IMR-90 (cell line): ENCODE results near the gene GARIN5A. TPM values are rescaled to one million over a fixed set of nuclear protein-coding genes. Genes with fewer than 3 reads are reported as not detected.

Experiments
- ATAC-seq: fragments of 200-7000 bp; cut with Tn5 transposase; 2 replicates; pipeline ENCODE4 v1.9.1; 2020; ENCODE audit warnings: low read depth, mild to moderate bottlenecking, moderate library complexity
- BruUV-seq: library from RNA; stranded (reverse); fragments of 400-500 nt; replicated peaks from 2 replicates; lab custom pipeline; 2021; lab: Mats Ljungman, UMichigan
- CTCF ChIA-PET: fragments of 300-600 bp; formaldehyde crosslinking; extraction: SDS; loops from one replicate; lab custom pipeline; 2021; ENCODE audit warnings: antibody characterized with exemption; lab: Yijun Ruan, JAX
- POLR2A ChIA-PET: fragments of 300-600 bp; sonication (Branson Sonifier 250); formaldehyde crosslinking; loops from one replicate; lab custom pipeline; 2022; ENCODE audit warnings: antibody characterized with exemption; ENCODE audit not compliant: unreplicated experiment; lab: Charles Lee
- DNase-seq: peaks from one replicate; pipeline ENCODE4 v3.0.0; 2013
- H2AFZ ChIP-seq: replicated peaks from 2 replicates; pipeline ENCODE3; 2013; ENCODE audit warnings: low read length, mild to moderate bottlenecking; ENCODE audit not compliant: poor library complexity
- H2AK5ac ChIP-seq: 2 replicates; pipeline ENCODE4 v1.6.1; 2013; ENCODE audit warnings: low read depth, low read length, inconsistent platforms
- H2AK9ac ChIP-seq: replicated peaks from 2 replicates; pipeline ENCODE3; 2013; ENCODE audit warnings: mild to moderate bottlenecking, low read depth, low read length, moderate library complexity; ENCODE audit not compliant: poor library complexity
- H2BK120ac ChIP-seq: 2 replicates; pipeline ENCODE4 v1.6.1; 2013; ENCODE audit warnings: low read depth, low read length, inconsistent platforms
- H2BK15ac ChIP-seq: 3 replicates; pipeline ENCODE4 v1.6.1; 2013; ENCODE audit warnings: low read depth, low read length, inconsistent platforms
- H2BK20ac ChIP-seq: 2 replicates; pipeline ENCODE4 v1.6.1; 2013; ENCODE audit warnings: low read depth, mild to moderate bottlenecking, inconsistent platforms, low read length, moderate library complexity
- H2BK5ac ChIP-seq: 2 replicates; pipeline ENCODE4 v1.6.1; 2013; ENCODE audit warnings: mild to moderate bottlenecking, low read depth, low read length, inconsistent platforms; ENCODE audit not compliant: poor library complexity, severe bottlenecking
- H3K14ac ChIP-seq: replicated peaks from 2 replicates; pipeline ENCODE4 v1.6.1; 2013; ENCODE audit warnings: low read depth, low read length, inconsistent platforms
- H3K18ac ChIP-seq: 2 replicates; pipeline ENCODE4 v1.6.1; 2013; ENCODE audit warnings: low read depth, low read length, control low read depth
- H3K23ac ChIP-seq: 2 replicates; pipeline ENCODE4 v1.6.1; 2013; ENCODE audit warnings: low read depth, low read length, inconsistent platforms
- H3K27ac ChIP-seq: 2 replicates; pipeline ENCODE4 v1.5.1; 2013; ENCODE audit warnings: mild to moderate bottlenecking, control low read depth, low read length; ENCODE audit not compliant: insufficient read depth
- H3K27me3 ChIP-seq: 2 replicates; pipeline ENCODE4 v1.6.1; 2013; ENCODE audit warnings: low read length; ENCODE audit not compliant: control insufficient read depth, insufficient read depth
- H3K36me3 ChIP-seq: 2 replicates; pipeline ENCODE4 v1.6.1; 2013; ENCODE audit warnings: low read length, mixed read lengths; ENCODE audit not compliant: control insufficient read depth, insufficient read depth
- H3K4ac ChIP-seq: 2 replicates; pipeline ENCODE4 v1.6.1; 2013; ENCODE audit warnings: low read depth, low read length, inconsistent platforms
- H3K4me1 ChIP-seq: 2 replicates; pipeline ENCODE4 v1.6.1; 2013; ENCODE audit warnings: low read length, mixed read lengths; ENCODE audit not compliant: control insufficient read depth, insufficient read depth
- H3K4me2 ChIP-seq: 2 replicates; pipeline ENCODE4 v1.6.1; 2013; ENCODE audit warnings: low read depth, mild to moderate bottlenecking, control low read depth, low read length, moderate library complexity
- H3K4me3 ChIP-seq: 2 replicates; pipeline ENCODE4 v1.5.1; 2013; ENCODE audit warnings: low read depth, mild to moderate bottlenecking, control low read depth, low read length, moderate library complexity; ENCODE audit not compliant: insufficient read depth
- H3K56ac ChIP-seq: 2 replicates; pipeline ENCODE4 v1.6.1; 2013; ENCODE audit warnings: low read length, inconsistent platforms; ENCODE audit not compliant: insufficient read depth; ENCODE audit errors: extremely low read depth
- H3K79me1 ChIP-seq, 2 experiments: 2 replicates each; pipeline ENCODE4 v1.6.1; 2013; ENCODE audit warnings: low read length in 2 of 2, inconsistent platforms in 1 of 2, low read depth in 1 of 2
- H3K9ac ChIP-seq: 2 replicates; pipeline ENCODE4 v1.6.1; 2013; ENCODE audit warnings: low read depth, low read length, control low read depth
- H3K9me1 ChIP-seq: 2 replicates; pipeline ENCODE4 v1.6.1; 2013; ENCODE audit warnings: low read length, inconsistent platforms; ENCODE audit not compliant: insufficient read depth
- H3K9me3 ChIP-seq: 2 replicates; pipeline ENCODE4 v1.6.1; 2013; ENCODE audit warnings: low read length; ENCODE audit not compliant: control insufficient read depth, insufficient read depth
- H4K20me1 ChIP-seq: 2 replicates; pipeline ENCODE4 v1.6.1; 2013; ENCODE audit warnings: low read length, inconsistent platforms; ENCODE audit not compliant: insufficient read depth
- H4K5ac ChIP-seq: 2 replicates; pipeline ENCODE4 v1.6.1; 2013; ENCODE audit warnings: mild to moderate bottlenecking, low read depth, low read length, control low read depth
- H4K8ac ChIP-seq, 2 experiments: 2 replicates each; pipeline ENCODE4 v1.6.1; 2013; ENCODE audit warnings: low read depth in 2 of 2, low read length in 2 of 2, control low read depth in 1 of 2, inconsistent platforms in 1 of 2
- H4K91ac ChIP-seq: 2 replicates; pipeline ENCODE4 v1.6.1; 2013; ENCODE audit warnings: low read depth, low read length, inconsistent platforms; ENCODE audit not compliant: insufficient read depth
- CEBPB ChIP-seq: IDR thresholded peaks from 2 replicates; pipeline ENCODE4 v1.6.1; 2012; ENCODE audit warnings: low read depth, low read length, improper control_type of control experiment
- FOS ChIP-seq: fragments of 150-350 bp; IDR thresholded peaks from 2 replicates; pipeline ENCODE4 v1.6.1; 2016; ENCODE audit warnings: low read depth, low read length
- MAFK ChIP-seq: IDR thresholded peaks from 2 replicates; pipeline ENCODE4 v1.6.1; 2012; ENCODE audit warnings: low read depth, low read length, improper control_type of control experiment
- MXI1 ChIP-seq: IDR thresholded peaks from 2 replicates; pipeline ENCODE4 v1.6.1; 2012; ENCODE audit warnings: low read depth, mild to moderate bottlenecking, low read length, moderate library complexity, borderline replicate concordance
- NFE2L2 ChIP-seq: fragments of 150-350 bp; IDR thresholded peaks from 2 replicates; pipeline ENCODE4 v1.6.1; 2016; ENCODE audit warnings: low read depth, mild to moderate bottlenecking, low read length
- POLR2A ChIP-seq: IDR thresholded peaks from 2 replicates; pipeline ENCODE4 v1.6.1; 2012; ENCODE audit warnings: mild to moderate bottlenecking, low read depth, low read length
- RAD21 ChIP-seq: IDR thresholded peaks from 2 replicates; pipeline ENCODE4 v1.6.1; 2012; ENCODE audit warnings: low read length, improper control_type of control experiment
- RCOR1 ChIP-seq: IDR thresholded peaks from 2 replicates; pipeline ENCODE4 v1.6.1; 2012; ENCODE audit warnings: mild to moderate bottlenecking, low read length, improper control_type of control experiment; ENCODE audit not compliant: insufficient replicate concordance
- RFX5 ChIP-seq: IDR thresholded peaks from 2 replicates; pipeline ENCODE4 v1.8.0; 2012; ENCODE audit warnings: low read depth, mild to moderate bottlenecking, low read length, moderate library complexity
- SMC3 ChIP-seq: fragments of 150-350 bp; IDR thresholded peaks from 2 replicates; pipeline ENCODE4 v1.6.1; 2016; ENCODE audit warnings: low read depth, mild to moderate bottlenecking, antibody characterized with exemption, low read length, moderate library complexity
- WGBS, 2 experiments: methylation state at CpG; one replicate each; pipeline versions ENCODE4 v1.1.5 to v1.1.7; 2013; ENCODE audit warnings: missing lambda C conversion rate in 2 of 2; ENCODE audit not compliant: insufficient read length in 1 of 2; ENCODE audit errors: extremely low coverage in 2 of 2; 5-methylcytosine and 5-hydroxymethylcytosine counted together
- dilution Hi-C: fragments of 300-500 bp; cut with HindIII; formaldehyde crosslinking; loops from one replicate; pipeline ENCODE4 v1.14.3; 2018; ENCODE audit warnings: low sequenced_read_pairs; ENCODE audit not compliant: unreplicated experiment
- in situ Hi-C: fragments of 300-500 bp; cut with MboI; formaldehyde crosslinking; loops from 3 replicates; pipeline ENCODE4 v1.14.3; 2019; ENCODE audit warnings: low sequenced_read_pairs, inconsistent platforms, mixed read lengths
- intact Hi-C: fragments of 100-400 bp; cut with micrococcal nuclease; formaldehyde crosslinking; loops from 2 replicates; pipeline ENCODE4 v1.10.0; 2022
- polyA plus RNA-seq, 3 experiments: library from polyadenylated mRNA; depleted of rRNA; stranded (reverse); fragments of >200 nt; gene quantifications; 2 replicates each; pipeline ENCODE4 v1.2.3, GENCODE V29; 2012; ENCODE audit warnings: low replicate concordance in 1 of 3
- total RNA-seq: library from RNA; depleted of rRNA; stranded (reverse); fragments of >200 nt; gene quantifications from 2 replicates; pipeline ENCODE4 v1.2.3, GENCODE V29; 2012
- TF ChIP-seq, protein P1 (sequence below): fragments of 150-350 bp; IDR thresholded peaks from 2 replicates; pipeline ENCODE4 v1.6.1; 2017; ENCODE audit warnings: mild to moderate bottlenecking, antibody characterized with exemption, low read length, low read depth
- TF ChIP-seq, protein P2 (sequence below): fragments of 150-350 bp; IDR thresholded peaks from 2 replicates; pipeline ENCODE4 v1.6.1; 2016; ENCODE audit warnings: low read depth, mild to moderate bottlenecking, low read length, moderate library complexity, borderline replicate concordance

Gene GARIN5A
- total and polyA plus RNA-seq, 2 of the 4 experiments (the other 2 are of a cell fraction) = 0.53 TPM; not detected in 1

DNA sequence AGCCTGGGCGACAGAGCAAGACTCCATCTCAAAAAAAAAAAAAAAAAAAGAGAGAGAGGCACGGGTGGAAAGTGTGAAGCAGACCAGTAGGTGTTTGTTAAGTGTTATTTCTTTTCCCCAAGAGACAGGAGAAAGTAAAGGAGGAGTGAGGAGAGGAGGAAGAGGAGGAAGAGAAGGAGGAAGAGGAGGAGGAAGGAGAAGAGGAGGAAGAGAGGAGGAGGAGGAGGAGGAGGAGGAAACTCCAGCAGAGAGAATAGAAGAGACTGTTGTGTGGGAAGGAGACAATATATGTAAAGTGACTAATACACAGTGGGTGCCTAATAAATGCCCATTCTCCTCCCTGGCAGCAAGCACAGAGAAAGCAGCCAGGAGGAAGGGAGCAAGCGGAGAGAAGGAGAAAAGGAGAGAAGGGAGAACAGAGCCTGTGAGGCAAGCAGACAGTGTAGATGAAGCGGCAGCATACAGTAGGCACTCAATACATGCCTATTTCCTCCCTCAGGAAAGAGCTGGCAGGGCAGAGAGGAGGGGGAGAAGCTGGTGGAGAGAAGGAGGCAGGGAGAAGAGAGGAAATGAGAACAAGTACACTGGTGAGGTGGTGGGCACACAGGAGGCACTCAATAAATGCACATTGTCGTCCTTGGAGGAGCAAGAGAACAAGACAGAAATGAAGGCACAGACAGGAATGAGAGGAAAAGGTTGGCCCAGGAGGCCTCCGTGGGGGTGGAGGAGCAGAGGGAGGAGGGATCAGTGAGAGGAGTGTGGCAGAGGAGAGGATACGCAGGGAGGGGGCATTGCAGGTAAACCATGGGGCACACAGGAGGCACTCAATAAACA lies 17.8 kb upstream of the GARIN5A start:
- H4K5ac ChIP-seq = no peak overlapping the region
- H2BK5ac ChIP-seq = no peak overlapping the region
- H3K4me3 ChIP-seq = no peak overlapping the region
- H3K4ac ChIP-seq = no peak overlapping the region
- H4K8ac ChIP-seq = no peak overlapping the region
- peaks cover 43% of the 10 kb centered on the region for H3K27me3 ChIP-seq
- no peak overlapping the region for H3K14ac ChIP-seq
- no peaks in the 10 kb centered on the region for H3K79me1 ChIP-seq
- intact Hi-C loops = no loop called here
- H2BK20ac ChIP-seq = no peak overlapping the region
- no peak overlapping the region for H3K9ac ChIP-seq
- TF ChIP-seq SMC3 (no peak), NFE2L2 (no peak), RAD21 (no peak), RCOR1 (no peak), MXI1 (no peak), FOS (no peak), POLR2A (no peak), RFX5 (no peak), MAFK (no peak), CEBPB (no peak)
- TF ChIP-seq, protein P1, sequence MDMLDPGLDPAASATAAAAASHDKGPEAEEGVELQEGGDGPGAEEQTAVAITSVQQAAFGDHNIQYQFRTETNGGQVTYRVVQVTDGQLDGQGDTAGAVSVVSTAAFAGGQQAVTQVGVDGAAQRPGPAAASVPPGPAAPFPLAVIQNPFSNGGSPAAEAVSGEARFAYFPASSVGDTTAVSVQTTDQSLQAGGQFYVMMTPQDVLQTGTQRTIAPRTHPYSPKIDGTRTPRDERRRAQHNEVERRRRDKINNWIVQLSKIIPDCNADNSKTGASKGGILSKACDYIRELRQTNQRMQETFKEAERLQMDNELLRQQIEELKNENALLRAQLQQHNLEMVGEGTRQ = no peak
- TF ChIP-seq, protein P2, sequence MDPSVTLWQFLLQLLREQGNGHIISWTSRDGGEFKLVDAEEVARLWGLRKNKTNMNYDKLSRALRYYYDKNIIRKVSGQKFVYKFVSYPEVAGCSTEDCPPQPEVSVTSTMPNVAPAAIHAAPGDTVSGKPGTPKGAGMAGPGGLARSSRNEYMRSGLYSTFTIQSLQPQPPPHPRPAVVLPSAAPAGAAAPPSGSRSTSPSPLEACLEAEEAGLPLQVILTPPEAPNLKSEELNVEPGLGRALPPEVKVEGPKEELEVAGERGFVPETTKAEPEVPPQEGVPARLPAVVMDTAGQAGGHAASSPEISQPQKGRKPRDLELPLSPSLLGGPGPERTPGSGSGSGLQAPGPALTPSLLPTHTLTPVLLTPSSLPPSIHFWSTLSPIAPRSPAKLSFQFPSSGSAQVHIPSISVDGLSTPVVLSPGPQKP = no peak
- no peak overlapping the region for H3K56ac ChIP-seq
- CTCF ChIA-PET = no interaction called here
- no peak overlapping the region for H3K18ac ChIP-seq
- H2BK120ac ChIP-seq = no peak overlapping the region
- no peak for DNase-seq
- peaks cover 6% of the 10 kb centered on the region; the same call in 1 of the 2 replicates for H3K9me3 ChIP-seq
- POLR2A ChIA-PET = no interaction called here
- H3K4me2 ChIP-seq = no peak overlapping the region
- in situ Hi-C loops = no loop called here
- no peaks in the 10 kb centered on the region for H3K4me1 ChIP-seq
- H3K23ac ChIP-seq = no peak overlapping the region
- no peaks in the 10 kb centered on the region for H3K9me1 ChIP-seq
- 50% methylated on average over 1 of the region's 7 CpGs; no CpG with 5 or more reads in 1 of the 2 experiments for WGBS, 2 experiments
- dilution Hi-C loops = no loop called here
- H2AK5ac ChIP-seq = no peak overlapping the region
- no peaks in the 10 kb centered on the region for H4K20me1 ChIP-seq
- H2AFZ ChIP-seq = no peak overlapping the region
- no peak overlapping the region for H3K27ac ChIP-seq
- no peak overlapping the region for H4K91ac ChIP-seq
- H2AK9ac ChIP-seq = peak overlapping the region; percentile 55
- H3K36me3 ChIP-seq = peaks cover 2% of the 10 kb centered on the region; the same call in 1 of the 2 replicates
- no peak for ATAC-seq
- H2BK15ac ChIP-seq = no peak overlapping the region
- no TSS peak for BruUV-seq
